SU-DHL-6 (cell line): ENCODE results near the gene LIN28B.

Experiments
- H2AFZ ChIP-seq: fragments of 200-600 bp; sonication (generic); 2 replicates; pipeline ENCODE4 v1.6.1; 2014; ENCODE audit warnings: low read depth, mild to moderate bottlenecking, moderate library complexity, mixed read lengths, antibody characterized with exemption, low read length; ENCODE audit not compliant: severe bottlenecking
- H3F3A ChIP-seq: fragments of 200-600 bp; shearing (Covaris generic); 2 replicates; pipeline ENCODE4 v1.6.0; 2016; ENCODE audit warnings: antibody characterized with exemption, mild to moderate bottlenecking; ENCODE audit not compliant: insufficient read depth
- H3K27ac ChIP-seq: fragments of 200-600 bp; sonication (generic); 2 replicates; pipeline ENCODE4 v1.5.1; 2016; ENCODE audit warnings: low read depth, mild to moderate bottlenecking, low read length, moderate library complexity, mixed read lengths
- H3K27me3 ChIP-seq: fragments of 200-600 bp; sonication (generic), shearing (Covaris generic); 2 replicates; pipeline ENCODE4 v1.6.0; 2014; ENCODE audit warnings: mild to moderate bottlenecking, low read length
- H3K36me3 ChIP-seq: fragments of 200-600 bp; sonication (generic); 2 replicates; pipeline ENCODE4 v1.6.1; 2014; ENCODE audit warnings: mild to moderate bottlenecking, low read length, mixed read lengths
- H3K4me2 ChIP-seq: fragments of 300-600, 200-600 bp; shearing (Covaris generic), sonication (generic); 2 replicates; pipeline ENCODE4 v1.6.0; 2014; ENCODE audit warnings: low read length, low read depth, mild to moderate bottlenecking; ENCODE audit not compliant: poor library complexity, severe bottlenecking
- H3K4me3 ChIP-seq: fragments of 200-600 bp; sonication (generic); 2 replicates; pipeline ENCODE4 v1.5.1; 2014; ENCODE audit warnings: antibody characterized with exemption, low read length, mild to moderate bottlenecking, mixed read lengths; ENCODE audit not compliant: insufficient read depth, poor library complexity, severe bottlenecking
- H3K79me2 ChIP-seq: fragments of 200-600 bp; sonication (generic); 2 replicates; pipeline ENCODE4 v1.6.1; 2014; ENCODE audit warnings: mild to moderate bottlenecking, low read length, moderate library complexity; ENCODE audit not compliant: insufficient read depth
- H3K9ac ChIP-seq: fragments of 200-600 bp; sonication (generic); 2 replicates; pipeline ENCODE4 v1.7.0; 2014; ENCODE audit warnings: mild to moderate bottlenecking, low read length
- H3K9me2 ChIP-seq: fragments of 200-600 bp; sonication (generic); replicated peaks from 2 replicates; pipeline ENCODE4 v1.6.1; 2014; ENCODE audit warnings: low read length; ENCODE audit not compliant: insufficient read depth
- H3K9me3 ChIP-seq: fragments of 200-600 bp; sonication (generic); 2 replicates; pipeline ENCODE4 v1.6.1; 2014; ENCODE audit warnings: low read length, mixed read lengths; ENCODE audit not compliant: insufficient read depth
- H4K20me1 ChIP-seq: fragments of 200-600 bp; sonication (generic); 2 replicates; pipeline ENCODE4 v1.6.1; 2014; ENCODE audit warnings: low read depth, mild to moderate bottlenecking, antibody characterized with exemption, low read length, moderate library complexity, mixed read lengths
- CTCF ChIP-seq: fragments of 200-600 bp; sonication (generic); IDR thresholded peaks from one replicate; pipeline ENCODE4 v1.5.1; 2017; ENCODE audit warnings: antibody characterized with exemption, mild to moderate bottlenecking, low read length, moderate library complexity; ENCODE audit not compliant: insufficient read depth, poor library complexity, severe bottlenecking
- EZH2phosphoT487 ChIP-seq: fragments of 200-600 bp; sonication (generic), shearing (Covaris generic); conservative IDR thresholded peaks from 2 replicates; pipeline ENCODE4 v1.6.1; 2018; ENCODE audit warnings: mild to moderate bottlenecking, antibody characterized with exemption, low read length, moderate library complexity, mixed read lengths

The LIN28B gene

GRCh38 chr6:104959026-104959858 is 2.3 kb downstream of the LIN28B start:
- TF ChIP-seq EZH2phosphoT487 (no peak), CTCF (no peak)

GRCh38 chr6:104969108-104969507 is 12.2 kb downstream of the LIN28B start:
- H3K9me2 ChIP-seq = no peaks in the 10 kb centered on the region
- no peaks in the 10 kb centered on the region for H3K79me2 ChIP-seq
- no peak overlapping the region for H3K27ac ChIP-seq
- H2AFZ ChIP-seq = no peak overlapping the region
- no peak overlapping the region for H3K4me3 ChIP-seq
- H3K27me3 ChIP-seq = no peaks in the 10 kb centered on the region
- no peaks in the 10 kb centered on the region for H3F3A ChIP-seq
- no peaks in the 10 kb centered on the region for H3K36me3 ChIP-seq
- TF ChIP-seq CTCF (no peak), EZH2phosphoT487 (no peak)
- H3K9ac ChIP-seq = no peak overlapping the region
- no peaks in the 10 kb centered on the region for H3K9me3 ChIP-seq
- H3K4me2 ChIP-seq = no peak overlapping the region
- H4K20me1 ChIP-seq = no peaks in the 10 kb centered on the region

More at GRCh38 chr6:104959026-104959858, 2.3 kb downstream of the LIN28B start:
- no peaks in the 10 kb centered on the region for H3K27me3 ChIP-seq
- H3K9me2 ChIP-seq = no peaks in the 10 kb centered on the region
- no peaks in the 10 kb centered on the region for H3K79me2 ChIP-seq
- H3K36me3 ChIP-seq = no peaks in the 10 kb centered on the region
- H2AFZ ChIP-seq = no peak overlapping the region
- H3K4me2 ChIP-seq = no peak overlapping the region
- H3K9ac ChIP-seq = no peak overlapping the region
- no peaks in the 10 kb centered on the region for H3K9me3 ChIP-seq
- no peaks in the 10 kb centered on the region for H3F3A ChIP-seq
- H4K20me1 ChIP-seq = no peaks in the 10 kb centered on the region
- H3K4me3 ChIP-seq = no peak overlapping the region
- H3K27ac ChIP-seq = no peak overlapping the region

GRCh38 chr6:104969785-104970581 is 13.1 kb downstream of the LIN28B start:
- H3K79me2 ChIP-seq = no peaks in the 10 kb centered on the region
- TF ChIP-seq CTCF (no peak), EZH2phosphoT487 (no peak)
- H3K36me3 ChIP-seq = no peaks in the 10 kb centered on the region
- H3K9ac ChIP-seq = no peak overlapping the region
- H3K4me3 ChIP-seq = no peak overlapping the region
- H4K20me1 ChIP-seq = no peaks in the 10 kb centered on the region
- no peak overlapping the region for H2AFZ ChIP-seq
- no peaks in the 10 kb centered on the region for H3K27me3 ChIP-seq
- no peaks in the 10 kb centered on the region for H3F3A ChIP-seq
- no peaks in the 10 kb centered on the region for H3K9me2 ChIP-seq
- no peaks in the 10 kb centered on the region for H3K9me3 ChIP-seq
- H3K4me2 ChIP-seq = no peak overlapping the region
- H3K27ac ChIP-seq = no peak overlapping the region
